GM21381 (cell line): ENCODE data around the gene MPND.
A peak's percentile ranks its signal among the peaks of the same experiment; 100 is the strongest.

ENCODE experiments used
- ATAC-seq: cut with Tn5 transposase; IDR thresholded peaks from one replicate; pipeline ENCODE4 v1.9.1; 2021; ENCODE audit warnings: mild to moderate bottlenecking, moderate library complexity; ENCODE audit not compliant: unreplicated experiment

Gene MPND

DNA sequence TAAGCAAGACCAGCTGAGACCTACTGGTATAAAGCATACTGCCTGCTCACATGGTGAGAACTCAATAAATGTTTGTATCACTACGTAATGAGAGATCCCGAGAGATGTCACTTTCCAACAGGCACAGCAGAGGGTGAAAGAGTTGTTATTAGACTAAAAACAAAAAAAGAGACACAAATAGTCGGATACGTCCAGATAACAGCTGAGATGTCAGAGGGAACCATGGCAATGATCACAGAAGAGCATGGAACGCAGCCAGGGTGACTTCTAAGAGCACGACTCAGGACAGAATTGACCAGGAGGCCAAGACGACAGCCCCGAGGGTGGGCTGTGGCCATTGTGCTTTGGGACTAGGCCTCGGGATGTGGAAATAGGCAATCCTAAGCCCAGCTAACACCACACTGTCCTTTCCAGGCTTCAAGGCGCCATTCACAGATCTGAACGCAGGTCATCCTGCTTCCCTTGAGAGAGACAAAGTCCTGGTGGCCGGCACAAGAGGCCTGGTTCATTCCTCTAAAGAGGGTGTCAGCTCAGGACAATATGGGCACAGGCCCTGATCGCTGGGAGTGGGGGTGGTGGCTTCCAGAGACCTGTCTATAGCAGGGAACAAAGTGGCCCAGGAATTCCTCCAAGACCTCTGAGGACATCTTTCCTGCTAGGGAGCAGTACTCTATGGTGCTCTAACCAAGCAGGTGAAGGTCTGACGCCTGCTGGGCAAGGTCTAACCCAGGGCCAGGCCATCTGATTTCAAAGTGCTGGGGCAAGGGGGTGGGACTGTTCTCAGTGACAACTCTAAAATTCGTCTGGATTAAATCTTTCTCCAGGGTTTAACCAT lies 53.8 kb downstream of the MPND start:
- no peak for ATAC-seq

DNA sequence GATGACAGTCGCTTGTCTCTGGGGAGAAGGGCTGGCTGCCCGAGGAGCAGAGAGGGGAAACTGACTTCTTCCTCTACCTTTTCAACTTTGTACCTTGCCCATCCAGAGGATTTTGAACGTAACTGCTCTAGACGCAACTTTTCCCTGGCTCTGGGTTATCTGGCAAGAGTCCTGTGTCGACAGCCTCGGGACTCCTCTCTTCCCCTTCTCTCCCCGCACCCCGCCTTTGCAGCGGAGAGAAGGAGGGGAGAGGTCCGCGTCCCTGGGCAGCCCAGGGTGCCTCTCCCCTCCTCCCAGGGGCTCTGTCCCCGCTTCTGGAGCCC lies 56.4 kb downstream of the MPND start:
- no peak for ATAC-seq

DNA sequence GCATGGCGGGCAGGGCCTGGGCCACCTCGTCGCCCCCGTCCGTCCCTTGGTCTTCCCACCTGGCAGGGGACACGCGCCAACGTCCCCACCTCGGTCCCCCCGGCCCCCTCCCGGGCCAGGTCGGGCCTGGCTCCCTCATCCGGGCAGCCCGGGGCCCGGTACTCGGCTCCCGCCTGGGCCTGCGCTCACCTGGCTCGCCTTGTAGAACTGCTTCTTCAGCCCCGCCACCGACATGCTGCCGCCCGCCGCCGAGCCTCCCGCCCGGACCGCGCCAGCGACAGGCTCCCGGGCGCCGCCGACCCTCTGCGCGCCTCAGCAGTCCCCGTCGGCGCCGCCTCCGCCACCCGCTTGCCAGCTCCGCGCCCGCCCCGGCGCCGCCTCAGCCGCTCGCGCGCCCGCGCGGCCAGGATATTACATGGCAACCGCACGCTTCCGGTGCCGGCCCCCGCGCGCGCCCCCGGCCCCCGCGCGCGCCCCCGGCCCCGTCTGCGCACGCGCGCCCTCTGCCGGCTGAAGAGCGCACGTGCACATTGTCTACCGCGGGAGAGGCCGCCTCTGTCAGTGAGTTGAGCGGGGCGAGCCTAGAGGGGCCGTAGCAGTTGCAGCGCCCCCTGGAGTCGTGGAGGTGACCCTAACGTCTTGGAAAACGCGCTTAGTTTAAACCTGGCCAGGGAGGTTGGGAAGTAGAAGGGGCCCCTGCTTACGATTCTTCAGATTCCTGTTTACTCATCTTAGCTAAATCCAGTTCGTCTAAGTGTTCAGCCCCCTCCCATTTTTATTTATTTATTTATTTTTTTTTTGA lies 57.0 kb downstream of the MPND start, which contains the start of gene SH3GL1:
Gene SH3GL1, minus strand, starts transcription at position 413 of the 802 bp plus-strand sequence. Its CDS starts 179 bp downstream, at position 234.
- peak; percentile 64 for ATAC-seq

DNA sequence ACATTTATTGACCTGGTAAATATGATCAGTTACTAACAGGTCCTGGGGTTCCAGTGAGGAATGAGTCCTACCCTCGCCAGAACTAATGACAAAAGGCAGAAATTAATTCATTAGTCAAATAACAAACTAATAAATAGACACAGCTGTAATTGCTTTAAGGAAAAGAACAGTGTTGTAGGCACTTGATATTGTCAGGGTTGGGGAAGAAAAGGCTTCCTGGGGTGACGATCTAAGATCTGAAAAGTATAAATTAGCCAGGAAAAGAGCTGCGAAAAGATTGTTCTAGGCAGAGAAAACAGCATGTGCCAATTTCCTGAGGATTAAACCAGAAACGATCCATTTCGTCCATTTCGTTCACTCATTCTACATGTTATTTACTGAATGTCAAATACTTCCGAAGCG lies 58.4 kb downstream of the MPND start:
- no peak for ATAC-seq

GRCh38 chr19:4402171-4403004 lies 59.0 kb downstream of the MPND start, which contains the start of gene CHAF1A:
TSS of gene CHAF1A (plus strand) at chr19:4402640. CDS start at chr19:4402763, 123 bp downstream.
- ATAC-seq, result peak; percentile 74

DNA sequence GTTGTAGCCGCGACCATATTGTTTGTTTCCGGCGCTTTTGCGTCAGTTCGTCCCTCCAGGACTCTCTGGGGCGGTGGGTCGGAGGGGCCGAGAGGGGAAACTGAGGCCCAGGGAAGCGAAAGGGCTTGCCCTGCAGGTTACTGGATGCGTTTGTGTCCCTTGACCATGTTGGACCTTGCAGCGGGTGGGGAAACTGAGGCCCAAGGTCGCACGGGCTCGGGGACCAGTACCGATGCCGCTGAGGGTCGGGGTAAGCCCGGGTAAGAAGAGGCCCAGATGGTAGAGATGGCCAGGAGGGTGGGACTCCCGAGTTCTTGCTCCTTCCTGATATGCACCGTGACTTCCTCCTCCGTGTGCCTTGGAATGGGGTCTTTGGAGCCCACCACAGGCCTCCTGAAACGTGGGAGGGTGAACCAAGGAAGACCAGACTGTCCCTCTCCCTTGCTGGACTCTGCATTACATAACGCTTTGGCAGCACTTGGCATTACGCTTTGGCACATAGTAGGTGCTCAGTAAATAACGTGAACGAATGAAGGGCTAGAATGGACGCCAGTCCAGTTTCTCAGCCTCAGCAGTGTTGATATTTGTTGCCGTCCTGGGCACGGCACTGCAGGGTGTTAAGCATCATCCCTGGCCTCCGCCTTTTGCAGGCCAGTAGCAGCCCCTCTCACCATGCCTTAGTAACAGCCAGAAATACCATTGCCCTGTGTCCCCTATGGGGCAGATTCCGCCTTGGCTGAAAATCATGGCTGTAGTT lies 59.8 kb downstream of the MPND start:
- no peak for ATAC-seq

DNA sequence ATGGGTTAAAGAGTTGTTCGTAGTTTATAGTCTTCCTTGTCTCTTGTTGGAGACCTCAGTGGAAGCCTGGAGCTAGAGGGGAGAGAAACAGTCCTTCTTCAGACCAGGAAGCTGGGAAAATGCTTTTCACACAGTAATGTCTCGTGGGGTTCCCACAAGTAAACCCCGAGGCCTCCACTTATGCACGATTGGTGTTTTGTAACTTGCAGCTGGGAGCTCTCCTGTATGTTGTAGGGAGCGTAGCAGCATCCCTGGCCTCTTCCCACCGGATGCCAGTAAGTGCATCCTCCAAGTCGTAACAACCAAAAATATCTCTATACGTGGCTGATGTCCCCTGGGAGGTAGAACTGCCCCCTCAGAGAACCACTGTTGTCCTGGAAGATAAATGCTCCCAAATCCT lies 62.6 kb downstream of the MPND start:
- ATAC-seq, result no peak

DNA sequence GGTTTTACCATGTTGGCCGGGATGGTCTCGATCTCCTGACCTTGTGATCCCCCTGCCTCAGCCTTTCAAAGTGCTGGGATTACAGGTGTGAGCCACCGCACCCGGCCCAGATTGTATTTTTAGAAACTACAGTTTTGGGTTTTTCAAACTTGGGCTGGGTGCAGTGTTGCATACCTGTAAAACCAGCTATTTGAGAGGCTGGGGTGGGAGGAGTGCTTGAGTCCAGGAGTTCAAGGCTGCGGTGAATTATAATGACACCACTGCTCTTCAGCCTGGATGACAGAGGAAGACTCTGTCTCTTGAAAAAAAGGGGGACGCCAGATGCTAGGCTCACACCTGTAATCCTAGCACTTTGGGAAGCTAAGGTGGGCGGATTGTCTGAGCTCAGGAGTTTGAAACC lies 63.3 kb downstream of the MPND start:
- ATAC-seq, result no peak

DNA sequence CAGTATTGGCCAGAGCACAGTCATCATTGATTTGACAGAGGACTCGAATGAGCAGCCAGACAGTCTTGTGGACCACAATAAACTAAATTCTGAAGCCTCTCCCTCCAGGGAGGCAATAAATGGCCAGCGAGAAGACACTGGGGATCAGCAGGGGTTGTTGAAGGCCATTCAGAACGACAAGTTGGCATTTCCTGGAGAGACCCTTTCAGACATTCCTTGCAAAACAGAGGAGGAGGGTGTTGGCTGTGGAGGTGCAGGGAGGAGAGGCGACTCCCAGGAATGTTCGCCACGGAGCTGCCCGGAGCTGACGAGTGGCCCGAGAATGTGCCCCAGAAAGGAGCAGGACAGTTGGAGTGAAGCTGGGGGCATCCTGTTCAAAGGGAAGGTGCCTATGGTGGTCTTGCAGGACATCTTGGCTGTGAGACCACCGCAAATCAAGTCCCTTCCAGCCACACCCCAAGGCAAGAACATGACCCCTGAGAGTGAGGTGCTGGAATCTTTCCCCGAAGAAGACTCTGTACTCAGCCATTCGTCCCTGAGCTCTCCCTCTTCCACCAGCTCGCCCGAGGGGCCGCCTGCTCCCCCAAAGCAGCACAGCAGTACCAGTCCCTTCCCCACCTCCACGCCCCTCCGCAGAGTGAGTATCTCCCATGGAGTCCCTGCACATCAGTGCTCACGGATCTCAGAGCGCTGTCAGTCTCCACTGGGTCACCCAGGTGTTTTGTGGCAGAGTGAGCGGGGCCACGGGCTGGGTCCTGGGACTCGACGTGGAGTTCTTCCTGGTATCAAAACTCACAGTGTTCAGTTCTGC lies 66.0 kb downstream of the MPND start:
- ATAC-seq, result no peak
